ENCODE measurements around the gene RASSF5.

Gene RASSF5

DNA sequence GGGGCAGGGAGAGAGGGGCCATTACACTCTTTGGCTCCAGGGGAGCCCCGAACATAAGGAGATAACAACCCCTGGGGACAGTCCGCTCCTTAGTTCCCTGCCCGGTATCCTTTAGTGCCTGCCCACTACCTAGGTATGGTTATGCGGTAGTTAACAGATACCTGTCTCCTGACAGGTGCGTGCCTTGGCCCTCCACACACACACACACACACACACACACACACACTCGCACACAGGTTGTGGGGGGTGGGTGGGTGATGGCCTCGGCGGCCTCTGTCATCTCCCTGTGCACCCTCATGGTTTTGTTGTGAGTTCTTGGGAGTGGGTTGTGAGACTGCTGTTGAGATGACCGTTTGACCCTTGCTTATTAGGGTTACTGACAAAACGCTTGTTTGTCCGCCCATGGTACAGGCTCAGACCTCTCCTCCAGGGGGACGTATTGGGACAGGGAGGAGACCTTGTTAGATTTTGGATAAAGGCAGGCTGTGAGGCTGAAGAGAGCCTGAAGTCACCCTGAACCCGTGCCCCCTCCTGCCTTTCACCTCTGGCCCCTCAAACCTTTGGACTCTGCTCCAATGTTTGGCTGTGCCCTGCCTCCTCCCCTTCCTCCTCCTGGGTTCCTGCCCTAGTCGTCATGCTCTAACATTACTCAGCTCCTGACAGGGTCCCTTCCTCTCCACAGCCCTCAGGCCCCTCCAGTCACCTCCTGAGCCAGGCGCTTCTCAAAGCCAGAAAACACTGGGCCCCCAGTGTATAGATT lies 979 bp downstream of the RASSF5 start:
- H3K4me3 ChIP-seq (ENCODE audit: low read length), result peak overlapping the region; percentile 62
- TF ChIP-seq, protein P1, sequence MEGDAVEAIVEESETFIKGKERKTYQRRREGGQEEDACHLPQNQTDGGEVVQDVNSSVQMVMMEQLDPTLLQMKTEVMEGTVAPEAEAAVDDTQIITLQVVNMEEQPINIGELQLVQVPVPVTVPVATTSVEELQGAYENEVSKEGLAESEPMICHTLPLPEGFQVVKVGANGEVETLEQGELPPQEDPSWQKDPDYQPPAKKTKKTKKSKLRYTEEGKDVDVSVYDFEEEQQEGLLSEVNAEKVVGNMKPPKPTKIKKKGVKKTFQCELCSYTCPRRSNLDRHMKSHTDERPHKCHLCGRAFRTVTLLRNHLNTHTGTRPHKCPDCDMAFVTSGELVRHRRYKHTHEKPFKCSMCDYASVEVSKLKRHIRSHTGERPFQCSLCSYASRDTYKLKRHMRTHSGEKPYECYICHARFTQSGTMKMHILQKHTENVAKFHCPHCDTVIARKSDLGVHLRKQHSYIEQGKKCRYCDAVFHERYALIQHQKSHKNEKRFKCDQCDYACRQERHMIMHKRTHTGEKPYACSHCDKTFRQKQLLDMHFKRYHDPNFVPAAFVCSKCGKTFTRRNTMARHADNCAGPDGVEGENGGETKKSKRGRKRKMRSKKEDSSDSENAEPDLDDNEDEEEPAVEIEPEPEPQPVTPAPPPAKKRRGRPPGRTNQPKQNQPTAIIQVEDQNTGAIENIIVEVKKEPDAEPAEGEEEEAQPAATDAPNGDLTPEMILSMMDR (IDR thresholded peaks at IDR 0.05; ENCODE audit: insufficient read depth, low read depth, low read length, missing control alignments), result no peak
- DNase-seq (ENCODE audit: low read depth), result no peak

DNA sequence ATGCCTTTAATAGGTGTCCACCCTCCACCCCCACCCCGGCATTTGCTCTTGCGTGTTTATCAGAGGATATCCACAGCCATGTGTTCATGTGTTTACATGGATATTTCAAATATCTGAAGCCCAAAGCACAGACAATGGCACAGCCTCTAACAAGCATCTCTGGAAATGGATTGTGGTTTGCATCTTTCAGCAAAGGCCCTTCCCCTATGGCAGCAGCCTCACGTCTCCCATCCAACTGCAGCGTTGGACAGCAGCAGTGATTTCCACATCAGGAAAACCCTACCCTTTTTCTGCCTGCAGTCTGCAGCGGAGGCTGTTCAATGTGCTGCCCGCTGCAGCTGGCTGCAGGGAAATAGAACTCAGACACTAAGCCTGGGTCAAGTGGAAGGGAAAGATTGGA lies 1.6 kb downstream of the RASSF5 start:
- peak overlapping the region; percentile 62 for H3K4me3 ChIP-seq (ENCODE audit: low read length)
- TF ChIP-seq, protein P1 (IDR thresholded peaks at IDR 0.05; ENCODE audit: insufficient read depth, low read depth, low read length, missing control alignments), result no peak
- DNase-seq (ENCODE audit: low read depth), result peak; percentile 50

DNA sequence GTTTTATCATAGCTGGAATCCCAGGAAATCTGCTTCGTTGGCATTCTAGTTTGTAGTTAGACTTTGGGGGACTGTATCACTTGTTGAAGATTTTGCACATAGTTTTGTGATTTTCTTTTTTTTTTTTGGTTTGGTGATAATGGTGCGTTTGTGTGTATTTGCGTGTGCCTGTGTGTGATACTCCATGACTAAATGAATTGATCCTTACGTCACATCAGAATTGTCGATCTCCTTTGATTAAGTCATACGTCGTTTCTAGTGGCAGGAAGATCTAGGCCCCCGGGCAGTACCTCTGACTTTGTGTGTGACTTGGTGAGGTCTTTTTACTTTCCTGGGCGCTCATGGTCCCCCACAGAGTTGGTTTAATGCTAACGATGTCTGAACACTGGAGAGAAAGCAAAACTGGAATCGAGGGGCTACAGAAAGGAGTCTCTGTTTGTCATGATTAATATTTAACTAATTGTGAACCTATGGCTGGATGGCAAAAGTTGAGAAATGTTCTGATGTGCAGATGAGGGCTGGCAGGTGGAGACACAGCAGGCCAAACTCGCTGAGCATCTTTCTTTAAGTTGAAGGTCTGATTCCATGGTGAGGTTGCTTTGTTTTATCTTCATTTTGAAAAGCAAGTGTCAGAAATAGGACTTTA lies 2.4 kb downstream of the RASSF5 start:
- TF ChIP-seq, protein P1 (IDR thresholded peaks at IDR 0.05; ENCODE audit: insufficient read depth, low read depth, low read length, missing control alignments), result no peak
- peak overlapping the region; percentile 62 for H3K4me3 ChIP-seq (ENCODE audit: low read length)
- DNase-seq (ENCODE audit: low read depth), result no peak

DNA sequence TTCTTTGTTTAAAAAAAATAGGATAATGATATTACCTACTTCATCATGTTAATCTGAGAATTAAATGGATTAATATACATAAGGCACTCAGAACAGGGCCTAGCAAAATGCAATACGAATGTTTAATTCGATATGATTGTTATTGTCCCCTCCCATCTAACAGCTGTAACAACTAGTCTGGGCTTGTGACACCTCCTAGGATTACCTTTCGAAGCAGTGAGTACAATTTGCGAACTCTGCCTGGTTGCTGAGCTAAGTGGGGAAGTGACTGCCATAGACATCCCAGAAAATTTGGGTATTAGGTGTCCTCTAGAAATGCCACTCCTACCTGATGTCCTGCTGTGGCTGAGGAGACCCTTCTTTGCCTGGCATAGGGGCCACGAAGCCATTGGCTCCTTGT lies 3.0 kb downstream of the RASSF5 start:
- TF ChIP-seq, protein P1 (IDR thresholded peaks at IDR 0.05; ENCODE audit: insufficient read depth, low read depth, low read length, missing control alignments), result no peak
- DNase-seq (ENCODE audit: low read depth), result peak; percentile 60
- H3K4me3 ChIP-seq (ENCODE audit: low read length), result peak overlapping the region; percentile 6

DNA sequence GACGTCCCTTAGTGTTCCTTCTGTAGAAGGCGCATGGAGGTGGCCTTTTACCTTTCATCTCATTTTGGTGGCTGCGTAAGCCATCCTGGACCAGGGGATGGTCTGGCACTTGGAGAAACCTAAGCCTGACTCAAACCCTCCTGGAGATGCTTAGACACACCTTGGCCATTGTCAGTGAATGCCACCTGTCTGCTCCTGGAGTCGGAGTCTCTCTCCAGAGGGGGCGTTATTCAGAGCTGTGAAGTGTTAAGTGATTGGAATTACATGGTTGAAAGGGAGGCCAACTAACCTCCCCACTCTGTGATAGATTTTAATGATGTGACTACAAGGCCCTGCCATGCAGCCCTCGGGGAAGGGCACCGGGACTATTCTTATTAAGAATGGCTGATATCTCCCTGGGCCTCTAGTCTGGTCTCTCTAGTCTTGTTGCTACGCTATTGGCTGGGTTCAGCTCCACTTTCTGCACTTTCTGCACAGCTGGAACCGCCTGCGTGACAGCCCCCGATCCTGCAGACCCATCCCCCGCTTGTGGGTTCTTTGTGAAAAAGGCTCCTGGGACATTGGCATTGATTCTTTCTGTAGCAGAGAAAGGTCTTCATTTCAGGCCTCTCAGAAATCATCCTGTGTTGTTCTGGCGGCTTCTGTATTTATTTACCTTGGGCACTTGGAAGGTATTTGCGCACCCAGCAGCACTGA lies 4.2 kb downstream of the RASSF5 start:
- H3K4me3 ChIP-seq (ENCODE audit: low read length), result no peak overlapping the region
- DNase-seq (ENCODE audit: low read depth), result no peak
- TF ChIP-seq, protein P1 (IDR thresholded peaks at IDR 0.05; ENCODE audit: insufficient read depth, low read depth, low read length, missing control alignments), result no peak

DNA sequence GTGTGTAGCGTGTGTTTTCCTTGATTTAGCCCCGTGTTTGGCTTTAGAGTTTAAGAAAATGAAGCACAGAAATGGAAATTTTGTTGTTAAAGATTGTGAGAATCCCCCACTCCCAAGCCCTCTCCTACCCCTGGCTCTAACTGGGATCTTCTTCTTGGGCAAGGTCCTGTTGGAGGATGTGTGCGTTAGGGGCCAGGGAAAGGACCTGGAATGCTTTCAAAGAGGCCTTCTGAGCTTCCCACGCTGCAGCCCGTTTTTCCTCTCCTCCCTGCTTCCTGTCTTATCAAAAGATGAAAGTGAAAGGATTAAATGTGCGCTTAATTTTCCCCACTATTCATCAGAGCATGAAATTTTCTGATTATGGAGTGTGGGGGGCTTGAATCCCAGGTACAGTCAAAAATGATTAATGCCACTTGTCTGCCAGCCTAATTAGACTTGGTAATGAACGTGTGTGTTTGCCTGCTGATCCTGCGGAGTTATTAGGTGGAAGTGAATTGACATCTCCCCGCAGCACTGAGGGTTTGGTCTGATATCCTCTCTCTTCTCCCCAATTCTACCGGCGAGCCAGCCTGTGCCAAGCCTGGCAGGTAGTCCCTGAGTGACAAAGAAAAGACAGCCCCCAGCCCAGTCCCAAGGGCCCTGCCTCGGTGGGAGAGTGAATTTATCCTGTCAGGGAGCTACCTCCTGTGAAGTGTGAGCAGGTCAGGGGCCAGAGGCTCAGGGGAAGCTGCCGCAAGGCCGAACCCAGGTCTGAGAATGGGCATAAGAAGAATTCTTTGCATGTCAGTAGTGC lies 4.9 kb downstream of the RASSF5 start:
- TF ChIP-seq, protein P1 (IDR thresholded peaks at IDR 0.05; ENCODE audit: insufficient read depth, low read depth, low read length, missing control alignments), result no peak
- no peak for DNase-seq (ENCODE audit: low read depth)
- no peak overlapping the region for H3K4me3 ChIP-seq (ENCODE audit: low read length)

Data from epithelial cell of esophagus (primary cell).